Keratinocyte (primary cell): ENCODE data around the gene CXCL5.

Source experiments
- CTCF ChIP-seq, 3 experiments: IDR thresholded peaks in 1 of 3; conservative IDR thresholded peaks in 1 of 3; optimal IDR thresholded peaks in 1 of 3; 2 replicates in 2 of 3; 3 replicates in 1 of 3; pipeline versions ENCODE3 to v1.5.1; 2011; ENCODE audit warnings: low read length in 3 of 3, mild to moderate bottlenecking in 3 of 3, moderate library complexity in 2 of 3, control low read depth in 1 of 3, inconsistent platforms in 1 of 3; ENCODE audit not compliant: insufficient read depth in 2 of 3; ENCODE audit errors: extremely low read depth in 1 of 3
- EZH2 ChIP-seq: IDR thresholded peaks from one replicate; pipeline ENCODE4 v1.6.1; 2012; ENCODE audit warnings: inconsistent platforms, mild to moderate bottlenecking, low read length, moderate library complexity

- TF ChIP-seq EZH2 (no peak), CTCF (optimal IDR thresholded peaks at IDR 0.05 in 1 of 3, IDR thresholded peaks at IDR 0.05 in 1 of 3, conservative IDR thresholded peaks at IDR 0.05 in 1 of 3; ENCODE audit: extremely low read depth in 1 of 3, insufficient read depth in 2 of 3, low read length in 3 of 3) (no peak)
Observed at GRCh38 chr4:73976217-73976616, 22.3 kb downstream of the CXCL5 start.
